PFSK-1 (cell line): ENCODE data around the gene VTA1.

Experiments
- FOXP2 ChIP-seq: optimal IDR thresholded peaks from 2 replicates; pipeline ENCODE3; 2011; ENCODE audit warnings: borderline replicate concordance, control low read depth, inconsistent platforms; ENCODE audit not compliant: insufficient read depth; ENCODE audit errors: extremely low read length, extremely low read depth
- POLR2AphosphoS5 ChIP-seq: IDR thresholded peaks from 2 replicates; pipeline ENCODE4 v1.6.1; 2012; ENCODE audit warnings: low read depth, mild to moderate bottlenecking, control low read depth, low read length, moderate library complexity
- SIN3A ChIP-seq: IDR thresholded peaks from 2 replicates; pipeline ENCODE4 v1.6.1; 2012; ENCODE audit warnings: mild to moderate bottlenecking, low read length, moderate library complexity, borderline replicate concordance; ENCODE audit not compliant: insufficient read depth
- TAF1 ChIP-seq: IDR thresholded peaks from 2 replicates; pipeline ENCODE4 v1.6.1; 2012; ENCODE audit warnings: low read length, control low read depth, borderline replicate concordance; ENCODE audit not compliant: insufficient read depth
- TF ChIP-seq, protein P1 (sequence below), 2 experiments: IDR thresholded peaks; 2 replicates each; pipeline versions ENCODE4 v1.6.1 to v1.8.0; 2011 to 2012; ENCODE audit warnings: low read depth in 2 of 2, low read length in 2 of 2, control low read depth in 1 of 2, inconsistent platforms in 1 of 2, mild to moderate bottlenecking in 1 of 2, moderate library complexity in 1 of 2; ENCODE audit not compliant: insufficient read depth in 1 of 2

VTA1 gene

DNA sequence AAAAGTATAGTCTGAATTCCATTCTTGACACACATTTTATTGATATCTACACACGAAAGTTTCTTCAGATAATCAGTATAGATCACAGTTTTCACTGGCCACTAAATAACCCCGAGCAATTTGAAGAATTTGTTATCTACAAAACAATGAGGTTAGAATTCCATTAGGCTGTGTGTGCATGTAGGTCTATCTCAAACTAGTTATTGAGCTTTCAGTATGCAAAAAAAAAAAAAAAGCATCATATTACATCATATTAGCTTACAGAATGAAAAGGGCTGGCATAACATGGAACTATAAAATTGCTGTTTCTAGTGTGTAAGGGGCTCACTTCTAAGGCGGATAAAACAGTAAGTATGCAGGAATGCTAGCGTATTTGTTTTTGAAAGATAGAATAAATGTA lies 95.2 kb downstream of the VTA1 start:
- TF ChIP-seq, protein P1, sequence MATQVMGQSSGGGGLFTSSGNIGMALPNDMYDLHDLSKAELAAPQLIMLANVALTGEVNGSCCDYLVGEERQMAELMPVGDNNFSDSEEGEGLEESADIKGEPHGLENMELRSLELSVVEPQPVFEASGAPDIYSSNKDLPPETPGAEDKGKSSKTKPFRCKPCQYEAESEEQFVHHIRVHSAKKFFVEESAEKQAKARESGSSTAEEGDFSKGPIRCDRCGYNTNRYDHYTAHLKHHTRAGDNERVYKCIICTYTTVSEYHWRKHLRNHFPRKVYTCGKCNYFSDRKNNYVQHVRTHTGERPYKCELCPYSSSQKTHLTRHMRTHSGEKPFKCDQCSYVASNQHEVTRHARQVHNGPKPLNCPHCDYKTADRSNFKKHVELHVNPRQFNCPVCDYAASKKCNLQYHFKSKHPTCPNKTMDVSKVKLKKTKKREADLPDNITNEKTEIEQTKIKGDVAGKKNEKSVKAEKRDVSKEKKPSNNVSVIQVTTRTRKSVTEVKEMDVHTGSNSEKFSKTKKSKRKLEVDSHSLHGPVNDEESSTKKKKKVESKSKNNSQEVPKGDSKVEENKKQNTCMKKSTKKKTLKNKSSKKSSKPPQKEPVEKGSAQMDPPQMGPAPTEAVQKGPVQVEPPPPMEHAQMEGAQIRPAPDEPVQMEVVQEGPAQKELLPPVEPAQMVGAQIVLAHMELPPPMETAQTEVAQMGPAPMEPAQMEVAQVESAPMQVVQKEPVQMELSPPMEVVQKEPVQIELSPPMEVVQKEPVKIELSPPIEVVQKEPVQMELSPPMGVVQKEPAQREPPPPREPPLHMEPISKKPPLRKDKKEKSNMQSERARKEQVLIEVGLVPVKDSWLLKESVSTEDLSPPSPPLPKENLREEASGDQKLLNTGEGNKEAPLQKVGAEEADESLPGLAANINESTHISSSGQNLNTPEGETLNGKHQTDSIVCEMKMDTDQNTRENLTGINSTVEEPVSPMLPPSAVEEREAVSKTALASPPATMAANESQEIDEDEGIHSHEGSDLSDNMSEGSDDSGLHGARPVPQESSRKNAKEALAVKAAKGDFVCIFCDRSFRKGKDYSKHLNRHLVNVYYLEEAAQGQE (IDR thresholded peaks at IDR 0.05; ENCODE audit: insufficient read depth in 1 of 2, low read depth in 2 of 2, low read length in 2 of 2), result no peak
- TF ChIP-seq TAF1 (no peak), SIN3A (no peak)

DNA sequence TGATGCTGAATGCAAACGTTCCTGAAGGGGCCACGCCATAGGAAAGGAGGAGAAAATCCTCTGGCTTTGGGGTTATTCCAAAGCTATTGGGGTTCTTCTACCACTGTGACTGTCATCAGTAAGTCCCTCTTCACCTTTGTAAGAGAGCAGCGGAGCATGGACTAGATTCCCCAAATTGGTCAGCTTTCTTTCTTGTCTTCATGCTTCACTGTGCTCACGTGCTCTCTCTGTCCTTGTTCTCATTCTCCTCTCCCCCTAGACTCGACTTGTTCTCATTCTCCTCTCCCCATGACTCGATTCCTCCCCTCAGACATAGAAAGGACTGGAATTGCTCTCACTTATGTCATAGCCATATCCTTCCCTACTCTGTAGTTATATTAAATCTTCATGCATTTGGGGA lies 99.9 kb downstream of the VTA1 start:
- TF ChIP-seq TAF1 (no peak), POLR2AphosphoS5 (no peak), FOXP2 (no peak), SIN3A (no peak)
- TF ChIP-seq, protein P1 (IDR thresholded peaks at IDR 0.05; ENCODE audit: insufficient read depth in 1 of 2, low read depth in 2 of 2, low read length in 2 of 2), result no peak

DNA sequence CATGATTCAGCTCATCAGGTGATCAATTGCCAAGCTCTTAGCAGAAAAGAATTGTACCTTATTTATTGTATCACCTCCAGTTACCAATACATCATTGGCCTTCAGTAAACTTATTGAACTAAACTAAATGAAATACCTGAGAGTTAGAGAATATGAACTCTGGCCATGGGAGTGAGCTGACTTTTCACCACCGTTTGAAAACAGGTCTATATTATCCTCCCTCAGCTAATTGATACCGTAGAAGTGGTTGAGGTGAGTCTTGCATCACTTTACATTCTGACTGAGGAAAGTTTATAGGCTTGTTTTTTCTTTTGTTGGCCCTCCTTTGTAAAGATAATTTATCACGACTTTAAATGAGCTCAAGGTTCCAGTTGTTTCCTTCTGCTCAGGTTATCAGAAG lies 102.2 kb downstream of the VTA1 start:
- TF ChIP-seq, protein P1 (IDR thresholded peaks at IDR 0.05; ENCODE audit: insufficient read depth in 1 of 2, low read depth in 2 of 2, low read length in 2 of 2), result no peak
- TF ChIP-seq TAF1, result no peak
- TF ChIP-seq SIN3A, result no peak
- no peak for TF ChIP-seq FOXP2
- TF ChIP-seq POLR2AphosphoS5, result no peak

DNA sequence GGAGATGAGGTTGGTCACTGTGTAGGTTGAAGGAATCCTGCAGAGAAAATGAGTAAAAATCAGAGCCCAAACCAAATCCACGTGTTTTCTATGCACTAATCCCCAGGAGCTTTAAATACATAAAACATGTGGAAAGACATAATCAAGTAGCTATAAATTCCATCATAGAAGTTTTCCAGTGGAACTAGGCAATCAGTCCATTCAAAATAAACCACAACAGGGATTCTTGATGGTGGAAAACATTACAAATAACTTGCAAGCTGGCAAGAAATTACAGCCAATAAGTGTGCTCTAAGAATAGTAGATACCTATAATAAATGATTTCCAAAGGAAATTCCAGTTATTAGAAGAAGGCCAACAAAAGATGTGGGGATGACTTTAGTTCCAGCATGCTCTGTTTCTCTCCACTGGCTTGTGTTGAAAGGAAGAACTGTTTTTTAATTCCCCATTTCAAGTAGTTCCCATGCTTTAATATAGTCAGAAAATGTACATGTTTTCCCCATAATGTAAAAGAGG lies 104.9 kb downstream of the VTA1 start:
- TF ChIP-seq FOXP2 (no peak), TAF1 (no peak), POLR2AphosphoS5 (no peak), SIN3A (no peak)
- TF ChIP-seq, protein P1 (IDR thresholded peaks at IDR 0.05; ENCODE audit: insufficient read depth in 1 of 2, low read depth in 2 of 2, low read length in 2 of 2), result no peak

DNA sequence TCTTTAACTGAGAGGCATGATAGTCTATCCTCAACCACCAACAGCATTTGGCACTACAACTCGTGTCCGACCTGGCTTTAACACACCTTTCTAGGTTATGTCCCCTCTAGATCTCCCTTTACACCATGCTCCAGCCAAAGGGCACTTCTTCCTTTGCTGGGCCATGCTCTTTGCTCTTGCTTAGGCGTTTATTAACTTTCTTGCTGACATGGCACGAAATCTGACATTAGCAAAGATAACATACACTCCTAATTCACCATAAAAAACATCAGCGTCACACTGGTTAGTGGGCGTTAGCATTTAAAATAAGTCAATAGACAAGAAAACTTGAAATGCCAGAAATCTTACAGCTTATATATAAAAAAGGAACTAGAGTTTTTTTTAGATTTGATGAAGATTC lies 107.5 kb downstream of the VTA1 start:
- TF ChIP-seq SIN3A, result no peak
- TF ChIP-seq, protein P1 (IDR thresholded peaks at IDR 0.05; ENCODE audit: insufficient read depth in 1 of 2, low read depth in 2 of 2, low read length in 2 of 2), result no peak
- TF ChIP-seq POLR2AphosphoS5, result no peak
- no peak for TF ChIP-seq FOXP2
- no peak for TF ChIP-seq TAF1
